Osteocyte (in vitro differentiated cells): ENCODE data around the gene SNX13. TPM values are rescaled to one million over a fixed set of nuclear protein-coding genes. Genes with fewer than 3 reads are reported as not detected.

Source experiments
- DNase-seq: peaks from one replicate; pipeline ENCODE4 v3.0.0; 2021; ENCODE audit warnings: mixed read lengths; ENCODE audit not compliant: unreplicated experiment; ENCODE audit errors: extremely low spot score
- H3K27ac Mint-ChIP-seq: one replicate; pipeline ENCODE4 v1.8.0; 2021; ENCODE audit warnings: mild to moderate bottlenecking, mixed read lengths; ENCODE audit not compliant: unreplicated experiment
- H3K27me3 Mint-ChIP-seq: one replicate; pipeline ENCODE4 v1.8.0; 2021; ENCODE audit warnings: mixed read lengths; ENCODE audit not compliant: unreplicated experiment
- H3K36me3 Mint-ChIP-seq: one replicate; pipeline ENCODE4 v1.8.0; 2021; ENCODE audit warnings: mixed read lengths; ENCODE audit not compliant: unreplicated experiment
- H3K4me1 Mint-ChIP-seq: one replicate; pipeline ENCODE4 v1.8.0; 2021; ENCODE audit warnings: mixed read lengths; ENCODE audit not compliant: unreplicated experiment
- H3K4me3 Mint-ChIP-seq: one replicate; pipeline ENCODE4 v1.8.0; 2021; ENCODE audit warnings: mild to moderate bottlenecking, moderate library complexity, mixed read lengths; ENCODE audit not compliant: unreplicated experiment
- H3K9me3 Mint-ChIP-seq: one replicate; pipeline ENCODE4 v1.8.0; 2021; ENCODE audit warnings: mixed read lengths; ENCODE audit not compliant: unreplicated experiment
- CTCF ChIP-seq: fragments of 200-600 bp; sonication (generic); IDR thresholded peaks from 2 replicates; pipeline ENCODE4 v1.5.0; 2021; ENCODE audit warnings: antibody characterized with exemption, mild to moderate bottlenecking, moderate library complexity
- total RNA-seq: library from RNA; stranded (reverse); gene quantifications from 2 replicates; pipeline ENCODE4 v1.2.1, GENCODE V29; 2021

Gene SNX13
- total RNA-seq, 1 donor from 2014 or later = 49.5 TPM

- Mint-ChIP-seq H3K4me1 (peaks cover 3% of the 10 kb centered on the region), H3K4me3 (no peak overlapping the region), H3K27me3 (no peaks in the 10 kb centered on the region), H3K27ac (no peak overlapping the region), H3K9me3 (no peaks in the 10 kb centered on the region), H3K36me3 (no peaks in the 10 kb centered on the region)
- TF ChIP-seq CTCF = no peak
- no peak for DNase-seq
Observed at GRCh38 chr7:17986851-17987250, 46.6 kb upstream of the SNX13 start.

- Mint-ChIP-seq H3K36me3 (no peaks in the 10 kb centered on the region), H3K9me3 (no peaks in the 10 kb centered on the region), H3K4me1 (peaks cover 3% of the 10 kb centered on the region), H3K27ac (no peak overlapping the region), H3K27me3 (no peaks in the 10 kb centered on the region), H3K4me3 (no peak overlapping the region)
- TF ChIP-seq CTCF = no peak
- DNase-seq = no peak
Observed at GRCh38 chr7:17985473-17986239, 45.4 kb upstream of the SNX13 start.

- Mint-ChIP-seq H3K4me3 (no peak overlapping the region), H3K9me3 (no peaks in the 10 kb centered on the region), H3K36me3 (no peaks in the 10 kb centered on the region), H3K27me3 (no peaks in the 10 kb centered on the region), H3K27ac (no peak overlapping the region), H3K4me1 (peaks cover 3% of the 10 kb centered on the region)
- no peak for DNase-seq
- TF ChIP-seq CTCF = no peak
Observed at GRCh38 chr7:17984288-17984687, 44.0 kb upstream of the SNX13 start.

- Mint-ChIP-seq H3K4me1 (peaks cover 3% of the 10 kb centered on the region), H3K4me3 (no peak overlapping the region), H3K27me3 (no peaks in the 10 kb centered on the region), H3K27ac (no peak overlapping the region), H3K36me3 (no peaks in the 10 kb centered on the region), H3K9me3 (no peaks in the 10 kb centered on the region)
- DNase-seq = no peak
- TF ChIP-seq CTCF = no peak
Observed at GRCh38 chr7:17983221-17984062, 43.1 kb upstream of the SNX13 start.

- no peak for DNase-seq
- no peak overlapping the region for H3K4me3 Mint-ChIP-seq
- no peaks in the 10 kb centered on the region for H3K36me3 Mint-ChIP-seq
- H3K27ac Mint-ChIP-seq = no peak overlapping the region
- H3K9me3 Mint-ChIP-seq = no peaks in the 10 kb centered on the region
- TF ChIP-seq CTCF = no peak
- H3K4me1 Mint-ChIP-seq = no peaks in the 10 kb centered on the region
- H3K27me3 Mint-ChIP-seq = no peaks in the 10 kb centered on the region
Observed at GRCh38 chr7:17976952-17977351, 36.7 kb upstream of the SNX13 start.
